Breast epithelium (tissue), 3 donors: ENCODE measurements around the gene GPR173.

Experiments
- CTCF ChIP-seq, 3 donors: fragments of 450-650 bp; IDR thresholded peaks; one replicate each; pipeline ENCODE4 v1.5.1; 2016 to 2017; ENCODE audit warnings: antibody characterized with exemption in 3 of 3, mild to moderate bottlenecking in 3 of 3, moderate library complexity in 3 of 3
- POLR2A ChIP-seq: fragments of 450-650 bp; IDR thresholded peaks from one replicate; pipeline ENCODE4 v1.6.1; 2016; ENCODE audit warnings: antibody characterized with exemption, mild to moderate bottlenecking, moderate library complexity

GRCh38 chrX:53071064-53071463 lies 22.5 kb downstream of the GPR173 start:
- TF ChIP-seq CTCF (IDR thresholded peaks at IDR 0.05) (no peak), POLR2A (no peak)
